ENCODE results near the gene NEUROG2. TPM values are rescaled to one million over a fixed set of nuclear protein-coding genes. Genes with fewer than 3 reads are reported as not detected.
A peak's percentile ranks its signal among the peaks of the same experiment; 100 is the strongest.
"Not testable (repeated sequence)": the region's sequence is repeated elsewhere in the genome, so short reads cannot be mapped to it uniquely, and the experiment has no call there.

Gene NEUROG2
- total RNA-seq, 1 experiment from 2014 or later, result not detected

GRCh38 chr4:112536123-112536522 lies 20.1 kb upstream of the NEUROG2 start:
- Histone ChIP-seq H3K27me3 (replicated peaks) (no peaks in the 10 kb centered on the region), H3K4me3 (no peak overlapping the region), H3K27ac (no peak overlapping the region), H3K36me3 (no peaks in the 10 kb centered on the region), H3K9me3 (replicated peaks) (no peaks in the 10 kb centered on the region), H3K4me1 (replicated peaks) (no peaks in the 10 kb centered on the region)
- no peak for DNase-seq (ENCODE audit: low read depth in 1 of 2, low spot score in 2 of 2)

GRCh38 chr4:112532267-112532666 lies 16.3 kb upstream of the NEUROG2 start:
- Histone ChIP-seq H3K27ac (no peak overlapping the region), H3K36me3 (no peaks in the 10 kb centered on the region), H3K4me3 (no peak overlapping the region), H3K27me3 (replicated peaks) (no peaks in the 10 kb centered on the region), H3K4me1 (replicated peaks) (no peaks in the 10 kb centered on the region), H3K9me3 (replicated peaks) (no peaks in the 10 kb centered on the region)
- no peak for DNase-seq (ENCODE audit: low read depth in 1 of 2, low spot score in 2 of 2)

DNA sequence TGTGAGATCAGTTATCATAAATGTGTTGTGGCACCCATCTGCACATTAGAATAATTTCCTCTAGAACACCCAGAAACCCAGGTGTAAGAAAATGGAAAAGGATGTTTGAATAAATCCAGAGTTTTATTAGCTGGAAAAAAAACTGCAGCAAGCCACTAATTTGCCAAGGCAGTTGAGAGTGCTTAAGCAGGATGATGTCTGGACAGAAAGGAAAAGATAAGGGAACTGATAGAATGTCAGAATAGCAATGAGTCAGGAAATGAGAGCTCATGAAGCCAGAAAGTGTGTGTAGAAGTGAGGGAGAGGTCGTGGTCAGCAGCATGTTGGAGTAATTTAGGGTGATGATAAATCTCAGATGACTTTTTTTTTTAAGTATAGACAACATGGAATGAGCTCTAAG lies 15.2 kb upstream of the NEUROG2 start:
- H3K27ac ChIP-seq, result no peak overlapping the region
- no peaks in the 10 kb centered on the region for H3K9me3 ChIP-seq (replicated peaks)
- no peaks in the 10 kb centered on the region for H3K27me3 ChIP-seq (replicated peaks)
- H3K36me3 ChIP-seq, result no peaks in the 10 kb centered on the region
- no peak overlapping the region for H3K4me3 ChIP-seq
- H3K4me1 ChIP-seq (replicated peaks), result peaks cover 2% of the 10 kb centered on the region
- DNase-seq (ENCODE audit: low read depth in 1 of 2, low spot score in 2 of 2), result no peak

DNA sequence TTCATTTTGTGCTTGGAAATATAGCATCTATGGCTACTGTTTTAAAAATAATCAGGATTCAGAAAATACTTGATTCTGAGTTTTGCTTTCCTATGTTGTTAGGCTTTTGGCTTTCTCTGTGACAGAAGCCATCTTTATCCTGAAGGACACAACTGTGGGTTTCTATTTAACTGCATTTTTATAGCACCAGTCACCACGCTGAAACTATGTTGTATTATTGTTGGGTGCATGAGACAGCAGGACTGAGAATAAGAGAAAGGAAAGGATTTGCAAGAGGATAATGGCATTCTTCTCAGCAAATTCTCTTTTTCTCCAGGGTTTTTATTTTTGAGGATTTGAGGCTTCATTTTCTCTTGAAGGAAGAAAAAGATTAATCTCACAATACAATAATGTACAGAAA lies 10.1 kb upstream of the NEUROG2 start:
- H3K36me3 ChIP-seq, result no peaks in the 10 kb centered on the region
- H3K4me3 ChIP-seq, result no peak overlapping the region
- peak in 1 of 2 experiments; percentile 56 for DNase-seq (ENCODE audit: low read depth in 1 of 2, low spot score in 2 of 2)
- peaks cover 18% of the 10 kb centered on the region for H3K4me1 ChIP-seq (replicated peaks)
- peaks cover 7% of the 10 kb centered on the region; the same call in 1 of the 2 replicates for H3K27me3 ChIP-seq (replicated peaks)
- H3K27ac ChIP-seq, result peak overlapping the region; percentile 22
- H3K9me3 ChIP-seq (replicated peaks), result no peaks in the 10 kb centered on the region

DNA sequence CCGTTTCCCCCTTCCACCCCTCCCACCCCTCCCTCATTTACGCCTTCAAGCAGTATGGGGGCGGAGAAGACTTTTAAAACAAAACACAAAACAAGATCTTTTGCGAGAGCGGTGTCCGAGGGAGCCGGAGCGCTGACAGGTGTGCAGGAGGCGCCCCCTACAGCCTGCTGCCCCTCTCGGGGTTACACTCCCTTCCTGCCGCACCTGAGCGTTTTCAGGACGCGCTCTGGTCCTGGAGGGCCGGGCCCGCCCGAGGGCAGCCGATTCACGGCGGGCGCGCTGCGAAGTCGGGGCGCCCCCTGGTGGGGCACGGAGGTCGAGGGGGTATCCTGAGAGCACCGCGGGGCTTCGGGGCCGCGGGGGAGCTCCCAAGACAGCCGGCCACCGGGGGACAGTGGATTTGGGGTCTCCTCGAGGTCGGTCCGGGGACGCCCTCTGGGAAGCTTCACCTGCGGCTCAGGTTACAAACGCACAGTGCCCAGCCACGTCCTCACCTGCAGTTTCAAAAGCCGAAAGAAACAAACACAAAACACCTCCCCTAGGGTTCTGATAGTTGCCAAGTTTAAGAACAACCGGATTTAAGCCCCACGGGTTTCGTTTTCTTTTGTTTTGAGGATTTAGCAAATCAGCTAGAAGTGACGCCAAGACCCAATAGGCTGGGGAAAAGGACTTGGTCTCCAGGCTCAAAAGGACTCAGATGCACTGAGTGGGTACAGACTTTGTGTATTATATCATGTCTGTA lies 8.0 kb upstream of the NEUROG2 start:
- Histone ChIP-seq H3K9me3 (replicated peaks) (no peaks in the 10 kb centered on the region), H3K27ac (no peak overlapping the region), H3K27me3 (replicated peaks) (peaks cover 18% of the 10 kb centered on the region), H3K36me3 (no peaks in the 10 kb centered on the region), H3K4me1 (replicated peaks) (peaks cover 18% of the 10 kb centered on the region), H3K4me3 (peak overlapping the region; percentile 32)
- DNase-seq (ENCODE audit: low read depth in 1 of 2, low spot score in 2 of 2), result peak; percentile 50 to 64

DNA sequence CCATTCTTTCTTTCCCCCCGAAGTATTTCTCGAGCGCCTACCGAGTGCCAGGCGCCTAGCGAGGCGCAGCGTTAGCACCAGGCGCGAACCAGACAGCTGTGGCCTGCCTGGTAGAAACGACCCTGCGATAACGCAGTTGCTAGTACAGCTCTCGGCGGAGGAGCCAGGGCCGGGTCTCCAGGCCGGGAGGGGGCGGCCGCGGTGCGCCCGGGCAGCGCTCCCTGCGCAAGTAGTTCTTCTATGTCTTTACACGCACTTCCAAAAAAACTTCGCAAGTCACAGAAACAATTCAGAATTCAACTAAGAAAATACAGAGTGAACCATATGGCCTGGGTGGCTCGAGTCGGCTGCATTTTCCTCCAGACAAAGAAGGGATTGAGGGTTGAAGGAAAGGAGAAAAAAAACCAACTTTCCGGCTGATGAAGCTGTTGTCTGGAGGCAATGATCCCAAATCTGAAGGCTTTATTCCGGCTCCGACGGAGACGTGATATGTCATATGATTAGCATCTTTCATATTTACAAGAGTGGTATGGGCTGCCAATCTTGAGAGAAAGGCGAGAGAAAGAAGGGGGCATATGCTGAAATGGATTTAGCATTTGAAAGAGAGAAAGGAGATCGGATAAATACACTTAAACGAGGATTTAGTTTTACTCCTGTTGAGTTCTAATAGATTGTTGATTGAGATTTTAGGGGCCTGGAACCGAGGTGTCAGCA lies 7.2 kb upstream of the NEUROG2 start:
- Histone ChIP-seq H3K27me3 (replicated peaks) (peaks cover 26% of the 10 kb centered on the region), H3K4me3 (peak overlapping the region; percentile 32), H3K9me3 (replicated peaks) (no peaks in the 10 kb centered on the region), H3K4me1 (replicated peaks) (peaks cover 18% of the 10 kb centered on the region), H3K36me3 (no peaks in the 10 kb centered on the region), H3K27ac (no peak overlapping the region)
- DNase-seq (ENCODE audit: low read depth in 1 of 2, low spot score in 2 of 2), result peak in 1 of 2 experiments; percentile 34

DNA sequence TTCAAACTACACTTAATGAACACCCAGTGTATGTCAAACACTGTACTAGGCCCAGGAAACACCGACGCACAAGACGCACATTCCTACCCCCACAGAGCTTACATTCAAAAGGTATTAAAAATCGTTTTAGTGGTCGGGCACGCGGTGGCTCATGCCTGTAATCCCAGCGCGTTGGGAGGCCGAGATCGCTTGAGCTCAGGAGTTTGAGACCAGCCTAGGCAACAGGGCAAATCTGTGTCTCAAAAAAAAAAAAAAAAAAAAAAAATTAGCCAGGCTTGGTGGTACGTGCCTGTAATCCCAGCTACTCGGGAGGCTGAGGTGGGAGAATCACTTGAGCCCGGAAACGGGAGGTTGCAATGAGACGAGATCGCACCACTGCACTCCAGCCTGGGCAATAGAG lies 6.5 kb upstream of the NEUROG2 start:
- DNase-seq (ENCODE audit: low read depth in 1 of 2, low spot score in 2 of 2); H3K4me3 ChIP-seq; H3K36me3 ChIP-seq; H3K9me3 ChIP-seq (replicated peaks); H3K27ac ChIP-seq: not testable (repeated sequence)
- Histone ChIP-seq H3K4me1 (replicated peaks) (peaks cover 18% of the 10 kb centered on the region), H3K27me3 (replicated peaks) (peaks cover 33% of the 10 kb centered on the region)

DNA sequence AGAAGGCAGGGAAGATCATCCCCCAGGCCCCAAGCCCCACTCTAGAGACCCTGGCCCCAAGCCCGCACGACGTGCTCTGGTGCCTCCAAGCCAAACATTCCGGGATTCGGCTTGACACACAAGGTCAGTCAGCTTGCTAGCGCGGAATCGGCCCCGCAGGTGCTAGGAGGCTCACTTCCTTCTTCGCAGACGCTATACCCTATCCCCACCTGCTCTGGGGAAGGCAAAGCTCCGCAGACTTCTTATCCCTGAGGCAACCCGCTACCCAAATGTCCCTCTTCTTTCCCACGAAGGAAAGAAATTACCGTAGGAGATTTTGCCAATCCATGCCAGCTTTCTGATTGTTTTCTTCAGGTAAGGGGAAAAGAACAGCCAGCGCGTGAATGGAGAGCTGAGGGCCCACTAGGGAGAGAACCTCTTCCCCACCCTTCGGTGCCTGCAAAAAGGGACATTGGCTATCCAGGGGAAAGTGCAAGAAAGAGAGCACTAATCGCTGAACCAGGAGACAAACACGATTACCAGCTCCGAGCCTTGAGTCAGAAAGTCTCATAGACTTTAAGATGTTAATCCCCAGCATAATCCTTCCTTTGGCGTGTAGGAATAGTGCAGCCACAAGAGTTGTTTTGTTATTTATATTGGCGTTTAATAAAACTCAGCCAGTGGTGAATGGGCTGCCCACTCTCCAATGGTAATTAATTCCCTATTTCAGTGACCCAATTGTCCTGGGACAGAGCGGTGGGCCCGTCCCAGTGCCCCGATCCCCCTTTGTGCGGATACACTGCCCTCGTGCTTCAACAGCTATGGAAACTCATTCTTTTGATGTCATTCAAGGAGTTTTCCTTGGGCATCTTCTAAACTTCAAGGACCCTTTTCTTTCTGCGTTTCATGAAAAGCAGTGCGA lies 5.4 kb upstream of the NEUROG2 start:
- no peak overlapping the region for H3K4me3 ChIP-seq
- no peaks in the 10 kb centered on the region for H3K9me3 ChIP-seq (replicated peaks)
- no peak overlapping the region for H3K27ac ChIP-seq
- H3K36me3 ChIP-seq, result no peaks in the 10 kb centered on the region
- DNase-seq (ENCODE audit: low read depth in 1 of 2, low spot score in 2 of 2), result no peak
- H3K4me1 ChIP-seq (replicated peaks), result peaks cover 29% of the 10 kb centered on the region
- peaks cover 44% of the 10 kb centered on the region for H3K27me3 ChIP-seq (replicated peaks)

GRCh38 chr4:112520598-112521122 lies 4.7 kb upstream of the NEUROG2 start:
- no peaks in the 10 kb centered on the region for H3K9me3 ChIP-seq (replicated peaks)
- H3K4me3 ChIP-seq, result no peak overlapping the region
- no peak overlapping the region for H3K27ac ChIP-seq
- H3K4me1 ChIP-seq (replicated peaks), result peaks cover 26% of the 10 kb centered on the region
- no peaks in the 10 kb centered on the region for H3K36me3 ChIP-seq
- no peak for DNase-seq (ENCODE audit: low read depth in 1 of 2, low spot score in 2 of 2)
- peaks cover 48% of the 10 kb centered on the region for H3K27me3 ChIP-seq (replicated peaks)

DNA sequence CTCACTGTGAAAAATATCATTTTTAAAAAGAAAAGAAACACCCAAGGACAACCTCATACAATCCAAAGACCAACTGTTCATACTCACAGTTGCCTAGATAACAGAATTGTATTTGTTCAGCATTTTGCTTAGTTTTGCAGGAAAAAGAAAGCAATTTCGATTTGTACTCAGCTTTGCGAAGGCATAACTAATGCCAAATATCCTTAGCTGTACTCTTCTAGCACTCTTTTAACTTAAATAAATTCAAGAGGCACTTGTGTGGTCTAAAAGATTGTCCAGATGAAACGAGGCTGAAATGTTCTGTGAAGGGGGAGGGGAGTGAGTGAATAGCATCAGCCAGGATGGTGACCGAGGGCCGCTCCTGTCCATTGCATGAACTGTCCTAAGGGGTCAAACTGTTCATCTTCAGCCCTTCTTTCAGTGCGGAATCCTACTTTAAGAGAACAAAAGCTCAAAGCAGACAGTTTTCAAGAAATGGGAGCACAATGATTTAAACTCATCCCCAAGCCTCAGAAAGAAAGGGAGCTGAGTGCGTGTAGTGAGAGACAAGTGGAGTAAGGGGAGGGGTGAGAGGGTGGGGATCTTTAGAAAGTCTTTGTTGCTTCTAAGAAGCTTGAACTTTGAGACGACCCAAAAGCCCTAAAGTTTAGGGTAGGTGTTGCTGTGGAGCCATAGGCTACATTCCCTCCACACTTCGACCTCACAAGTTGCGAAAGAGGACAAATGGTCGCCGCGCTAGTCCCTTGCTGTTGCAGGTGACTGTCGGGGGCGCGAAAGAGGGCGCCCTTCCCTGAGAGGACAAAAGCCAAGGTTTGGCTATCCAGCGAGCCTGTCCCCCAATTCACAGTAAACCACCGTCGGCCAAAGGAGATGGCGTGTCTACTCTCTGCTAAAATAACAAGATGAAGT lies 4.0 kb upstream of the NEUROG2 start:
- H3K27ac ChIP-seq, result no peak overlapping the region
- DNase-seq (ENCODE audit: low read depth in 1 of 2, low spot score in 2 of 2), result no peak
- H3K4me3 ChIP-seq, result no peak overlapping the region
- peaks cover 28% of the 10 kb centered on the region for H3K4me1 ChIP-seq (replicated peaks)
- peaks cover 54% of the 10 kb centered on the region for H3K27me3 ChIP-seq (replicated peaks)
- no peaks in the 10 kb centered on the region for H3K36me3 ChIP-seq
- H3K9me3 ChIP-seq (replicated peaks), result no peaks in the 10 kb centered on the region

DNA sequence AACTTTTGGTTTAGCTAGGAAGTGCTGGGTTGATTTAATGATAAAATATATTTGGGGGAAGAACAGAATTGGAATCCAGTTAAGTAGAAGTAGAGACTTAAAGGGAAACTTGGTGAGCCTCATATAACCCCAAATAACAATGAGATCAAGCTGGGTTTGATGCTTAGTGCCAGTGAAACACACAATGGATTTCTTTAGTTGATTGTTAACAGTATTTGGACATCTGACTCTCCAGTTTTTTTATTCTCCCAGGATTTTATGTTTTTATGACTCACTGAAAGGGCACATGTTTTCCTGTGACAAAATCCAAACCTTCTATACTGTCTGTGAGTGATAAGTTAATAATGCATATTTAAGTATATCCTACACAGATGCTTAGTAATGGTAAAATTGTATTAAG lies 2.7 kb upstream of the NEUROG2 start:
- no peaks in the 10 kb centered on the region for H3K9me3 ChIP-seq (replicated peaks)
- no peaks in the 10 kb centered on the region for H3K36me3 ChIP-seq
- peaks cover 34% of the 10 kb centered on the region for H3K4me1 ChIP-seq (replicated peaks)
- H3K27ac ChIP-seq, result no peak overlapping the region
- H3K27me3 ChIP-seq (replicated peaks), result peaks cover 67% of the 10 kb centered on the region
- H3K4me3 ChIP-seq, result no peak overlapping the region
- DNase-seq (ENCODE audit: low read depth in 1 of 2, low spot score in 2 of 2), result no peak

DNA sequence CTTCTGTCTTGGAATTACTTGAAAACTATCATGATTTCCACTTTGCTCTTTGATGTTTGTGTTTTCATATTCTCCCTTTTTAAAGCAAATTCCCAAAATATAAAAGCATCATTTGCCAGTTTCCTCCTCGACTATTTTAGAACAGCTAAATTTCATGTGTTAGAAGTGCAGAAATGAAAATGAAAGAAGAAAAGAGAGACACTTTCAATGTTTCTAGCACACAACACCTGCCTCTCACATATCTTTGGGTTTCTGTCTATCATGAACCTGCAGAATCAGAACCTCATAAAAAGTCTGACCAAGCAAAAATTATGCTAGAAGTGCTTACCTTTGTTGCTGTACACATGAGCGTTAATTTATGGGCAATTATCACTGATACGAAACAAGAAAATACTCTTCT lies 1.9 kb upstream of the NEUROG2 start:
- Histone ChIP-seq H3K9me3 (replicated peaks) (no peaks in the 10 kb centered on the region), H3K36me3 (no peaks in the 10 kb centered on the region), H3K4me3 (no peak overlapping the region), H3K27ac (no peak overlapping the region), H3K27me3 (replicated peaks) (peaks cover 70% of the 10 kb centered on the region), H3K4me1 (replicated peaks) (peaks cover 30% of the 10 kb centered on the region)
- DNase-seq (ENCODE audit: low read depth in 1 of 2, low spot score in 2 of 2), result no peak

All from SJSA1 (cell line).